NCI-H2196 treated with DMSO at 0.1 percent for 48 hours (cell line): ENCODE results near the gene NELFA.
"Not testable (repeated sequence)": the region's sequence is repeated elsewhere in the genome, so short reads cannot be mapped to it uniquely, and the experiment has no call there.

Experiments
- DNase-seq: peaks from one replicate; lab custom pipeline; 2025; ENCODE audit not compliant: unreplicated experiment; lab: John Stamatoyannopoulos, UW

NELFA gene

DNA sequence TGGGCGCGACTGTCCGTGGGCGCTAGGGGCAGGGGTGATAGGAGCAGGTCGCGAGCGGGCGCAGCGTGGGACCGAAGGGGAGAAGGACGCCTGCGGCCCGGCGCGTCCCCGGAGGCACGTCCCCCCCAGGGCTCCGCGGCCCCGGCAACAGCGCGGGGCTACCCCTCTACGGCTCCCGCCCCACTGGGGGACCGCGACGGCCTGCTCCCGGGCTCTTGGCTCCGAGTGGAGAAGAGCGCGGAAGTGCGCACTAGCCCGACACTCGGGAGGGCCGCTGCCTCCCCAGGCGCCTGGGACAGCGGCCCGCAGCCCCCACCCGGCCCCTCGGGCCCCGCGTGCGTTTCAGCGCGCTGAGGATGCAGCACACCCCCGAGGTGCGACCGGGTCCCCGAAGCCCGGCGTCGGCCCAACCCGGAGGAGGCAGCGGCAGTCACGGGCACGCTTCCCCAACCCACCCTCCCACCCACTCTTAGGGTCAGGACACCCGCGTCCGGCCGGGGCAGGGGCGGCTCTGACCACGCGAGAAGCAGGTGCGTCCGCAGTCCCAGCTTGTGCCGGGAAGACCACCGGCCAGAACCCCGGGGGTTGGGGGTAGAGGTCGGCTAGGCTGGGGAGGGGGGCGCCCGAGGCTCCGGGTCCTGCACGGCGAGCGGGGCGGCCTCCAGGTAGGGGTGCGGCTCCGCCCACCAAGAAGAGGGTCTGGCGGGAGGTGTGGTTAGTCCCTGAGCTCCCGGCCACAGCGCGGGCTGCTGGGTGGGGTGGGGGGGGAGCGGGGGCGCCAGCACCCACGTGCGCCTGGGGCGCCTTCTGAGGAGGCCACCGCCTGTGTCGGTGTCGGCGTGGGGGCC is 31.8 kb upstream of the NELFA start:
- no peak for DNase-seq

DNA sequence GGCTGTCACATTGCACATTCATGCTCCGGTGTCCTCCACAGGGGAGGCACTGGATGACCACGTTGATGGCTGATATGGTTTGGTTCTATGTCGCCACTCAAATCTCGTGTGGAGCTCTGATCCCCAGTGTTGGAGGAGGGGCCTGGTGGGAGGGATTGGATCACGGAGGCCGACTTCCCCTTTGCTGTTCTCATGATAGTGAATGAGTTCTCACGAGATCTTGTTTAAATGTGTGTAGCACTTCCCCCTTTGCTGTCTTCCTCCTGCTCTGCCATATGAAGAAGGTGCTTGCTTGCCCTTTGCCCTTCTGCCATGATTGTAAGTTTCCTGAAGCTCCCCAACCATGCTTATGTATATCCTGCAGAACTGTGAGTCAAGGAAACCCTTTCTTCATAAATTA is 28.1 kb upstream of the NELFA start:
- no peak for DNase-seq

DNA sequence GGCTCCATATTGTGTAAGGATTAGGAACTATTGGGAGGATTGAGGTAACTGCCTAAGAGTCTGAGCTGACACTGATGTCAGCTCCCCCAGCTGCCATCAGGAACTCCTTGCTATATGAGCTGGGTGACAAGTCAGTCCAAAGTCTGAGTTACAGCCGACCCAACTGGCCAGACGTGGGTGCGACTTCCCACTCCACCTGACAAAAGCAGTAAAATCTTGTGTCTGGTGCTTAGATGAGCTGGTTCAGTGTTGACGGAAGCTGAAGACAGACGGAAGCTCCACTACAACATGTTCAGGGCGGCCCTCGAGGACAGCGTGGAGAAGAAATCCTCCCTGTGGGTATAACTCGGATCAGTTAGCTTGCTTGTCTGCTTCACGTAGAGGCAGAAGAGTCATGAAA is 27.6 kb upstream of the NELFA start:
- DNase-seq: no peak

DNA sequence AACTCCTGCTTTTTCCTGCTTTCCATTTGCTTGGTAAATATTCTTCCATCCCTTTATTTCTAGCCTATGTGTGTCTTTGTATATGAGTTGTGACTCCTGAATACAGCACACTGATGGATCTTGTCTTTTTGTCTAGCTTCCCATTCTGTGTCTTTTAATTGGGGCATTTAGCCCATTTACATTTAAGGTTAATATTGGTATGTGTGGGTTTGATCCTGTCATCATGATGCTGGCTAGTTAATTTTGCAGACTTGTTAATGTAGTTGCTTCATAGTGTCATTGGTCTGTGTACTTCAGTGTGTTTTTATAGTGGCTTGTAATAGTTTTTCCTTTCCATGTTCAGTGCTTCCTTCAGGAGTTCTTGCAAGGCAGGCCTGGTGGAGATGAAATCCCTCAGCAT is 22.4 kb upstream of the NELFA start:
- not testable (repeated sequence) for DNase-seq

DNA sequence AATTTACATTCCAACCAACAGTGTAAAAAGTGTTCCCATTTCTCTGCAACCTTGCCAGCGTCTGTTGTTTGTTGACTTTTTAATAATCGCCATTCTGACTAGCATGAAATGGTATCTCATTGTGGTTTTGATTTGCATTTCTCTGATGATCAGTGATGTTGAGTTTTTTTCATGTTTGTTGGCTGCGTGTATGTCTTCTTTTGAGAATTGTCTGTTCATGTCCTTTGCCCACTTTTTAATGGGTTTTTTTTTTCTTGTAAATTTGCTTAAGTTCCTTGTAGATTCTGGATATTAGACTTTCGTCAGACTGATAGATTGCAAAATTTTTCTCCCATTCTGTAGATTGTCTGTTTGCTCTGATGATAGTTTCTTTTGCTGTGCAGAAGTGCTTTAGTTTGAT is 18.3 kb upstream of the NELFA start:
- not testable (repeated sequence) for DNase-seq

DNA sequence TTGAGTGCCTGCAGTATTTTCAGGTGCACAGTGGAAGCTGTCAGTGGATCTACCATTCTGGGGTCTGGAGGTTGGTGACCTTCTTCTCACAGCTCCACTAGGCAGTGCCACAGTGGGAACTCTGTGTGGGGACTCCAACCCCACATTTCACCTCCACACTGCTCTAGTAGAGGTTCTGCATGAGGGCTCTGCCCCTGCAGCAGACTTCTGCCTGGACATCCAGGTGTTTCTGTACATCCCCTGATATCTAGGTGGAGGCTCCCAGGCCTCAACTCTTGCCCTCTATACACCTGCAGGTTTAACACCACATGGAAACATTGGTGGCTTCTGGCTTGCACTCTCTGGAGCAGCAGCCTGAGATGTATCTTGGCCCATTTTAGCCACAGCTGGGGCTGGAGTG is 17.0 kb upstream of the NELFA start:
- no peak for DNase-seq

DNA sequence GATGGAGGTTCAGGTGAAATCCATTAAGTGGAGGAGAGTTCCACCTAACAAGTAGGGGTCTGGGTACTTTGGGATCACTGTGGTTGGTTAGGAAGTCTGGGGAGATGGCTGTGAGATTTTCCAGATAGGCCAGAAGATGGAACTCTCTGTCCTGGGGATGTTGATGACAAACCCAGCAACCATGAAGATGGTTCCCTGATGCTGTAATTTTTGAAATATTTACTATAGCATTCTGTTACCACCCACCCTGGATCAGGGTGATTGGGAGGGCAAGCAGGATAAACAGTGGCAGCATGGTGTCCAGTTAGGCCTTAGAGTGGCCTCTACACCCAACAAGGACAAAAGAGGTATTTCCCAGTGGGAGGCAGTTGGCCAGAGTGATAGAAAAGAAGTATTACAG is 15.9 kb upstream of the NELFA start:
- DNase-seq: no peak

DNA sequence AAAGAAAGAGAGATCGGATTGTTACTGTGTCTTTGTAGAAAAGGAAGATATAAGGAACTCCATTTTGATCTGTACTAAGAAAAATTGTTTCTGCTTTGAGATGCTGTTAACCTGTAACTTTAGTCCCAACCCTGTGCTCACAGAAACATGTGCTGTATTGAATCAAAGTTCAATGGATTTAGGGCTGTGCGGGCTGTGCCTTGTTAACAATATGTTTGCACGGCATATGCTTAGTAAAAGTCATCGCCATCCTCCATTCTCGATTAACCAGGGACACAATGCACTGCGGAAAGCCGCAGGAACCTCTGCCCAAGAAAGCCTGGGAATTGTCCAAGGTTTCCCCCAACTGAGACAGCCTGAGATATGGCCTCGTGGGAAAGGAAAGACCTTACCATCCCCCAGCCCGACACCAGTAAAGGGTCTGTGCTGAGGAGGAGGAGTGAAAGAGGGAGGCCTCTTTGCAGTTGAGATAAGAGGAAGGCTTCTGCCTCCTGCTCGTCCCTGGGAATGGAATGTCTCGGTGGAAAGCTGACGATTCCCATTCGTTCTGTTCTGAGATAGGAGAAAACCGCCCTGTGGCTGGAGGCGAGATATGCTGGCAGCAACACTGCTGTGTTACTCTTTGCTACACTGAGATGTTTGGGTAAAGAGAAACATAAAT is 12.7 kb upstream of the NELFA start:
- not testable (repeated sequence) for DNase-seq

DNA sequence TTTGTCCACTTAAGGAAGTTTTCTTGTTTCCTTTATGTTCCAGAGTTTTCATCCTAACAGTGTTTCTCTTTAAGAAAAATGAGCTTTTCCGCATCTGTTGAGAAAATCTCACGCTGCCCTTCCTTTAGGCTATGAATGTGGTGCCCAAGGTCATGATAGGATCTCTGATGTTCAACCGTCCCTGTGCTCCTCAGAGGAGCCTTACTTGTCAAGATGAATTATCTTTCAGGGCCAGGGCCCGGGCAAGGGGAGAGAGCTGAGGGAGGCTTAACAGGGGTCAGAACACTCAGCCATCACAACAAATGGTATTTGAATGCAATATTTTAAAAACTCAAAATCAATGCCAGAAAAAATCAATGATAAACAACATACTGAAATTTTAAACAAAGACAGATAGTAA is 6.2 kb upstream of the NELFA start:
- no peak for DNase-seq

DNA sequence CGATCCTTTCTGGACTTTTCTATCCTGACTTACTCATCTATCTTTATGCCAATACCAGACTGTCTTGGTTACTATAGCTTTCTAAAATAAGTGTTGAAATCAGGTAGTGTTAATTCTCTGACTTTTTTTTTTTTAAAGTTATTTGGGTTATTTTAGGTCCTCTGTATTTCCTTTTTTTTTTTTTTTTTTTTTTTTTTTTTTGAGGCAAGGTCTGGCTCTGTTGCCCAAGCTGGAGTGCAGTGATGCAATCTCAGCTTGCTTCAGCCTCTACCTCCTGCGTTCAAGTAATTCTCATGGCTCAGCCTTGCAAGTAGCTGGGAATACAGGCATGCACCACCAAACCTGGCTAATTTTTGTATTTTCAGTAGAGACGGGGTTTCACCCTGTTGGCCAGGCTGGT is 2.8 kb upstream of the NELFA start:
- no peak for DNase-seq

DNA sequence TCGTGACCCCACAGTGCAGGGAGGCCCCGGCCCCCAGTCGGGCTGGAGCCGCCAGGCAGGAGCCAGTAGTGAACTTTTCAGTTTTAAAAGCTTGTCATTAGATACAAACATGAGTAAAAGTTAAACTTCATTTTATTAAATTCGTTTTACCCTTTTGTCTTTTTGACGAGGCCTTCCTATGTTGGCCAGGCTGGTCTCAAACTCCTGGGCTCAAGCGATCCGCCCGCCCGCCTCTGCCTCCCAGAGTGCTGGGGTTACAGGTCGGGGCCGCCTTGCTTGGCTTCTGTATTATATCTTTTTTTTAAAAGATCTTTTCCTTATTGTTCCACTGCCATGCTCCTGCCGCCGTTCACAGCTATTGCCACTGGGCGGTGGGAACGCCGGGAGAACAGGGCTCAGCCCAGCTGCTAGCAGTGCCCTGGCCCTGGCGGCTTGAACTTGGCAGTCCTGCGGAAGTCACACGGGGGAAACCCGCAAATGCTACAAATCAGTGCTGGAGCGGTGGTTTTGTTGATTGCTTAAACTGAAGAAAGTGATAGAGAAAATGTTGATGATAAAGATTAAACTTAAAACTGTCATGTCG is 968 bp upstream of the NELFA start:
- peak; percentile 28 for DNase-seq

DNA sequence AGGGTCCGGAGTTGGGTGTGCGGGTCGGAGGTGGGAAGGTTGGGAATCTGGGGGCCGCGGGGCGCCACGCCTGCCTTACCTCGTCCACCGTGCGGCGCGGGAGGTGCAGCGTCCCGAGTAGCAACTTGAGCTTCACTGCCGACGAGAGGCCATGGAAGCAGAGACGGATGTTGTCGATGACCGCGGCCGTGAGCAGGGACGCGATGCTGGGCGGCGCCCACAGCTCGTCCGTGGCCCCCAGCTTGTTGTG is 178 bp downstream of the NELFA start:
- no peak for DNase-seq

DNA sequence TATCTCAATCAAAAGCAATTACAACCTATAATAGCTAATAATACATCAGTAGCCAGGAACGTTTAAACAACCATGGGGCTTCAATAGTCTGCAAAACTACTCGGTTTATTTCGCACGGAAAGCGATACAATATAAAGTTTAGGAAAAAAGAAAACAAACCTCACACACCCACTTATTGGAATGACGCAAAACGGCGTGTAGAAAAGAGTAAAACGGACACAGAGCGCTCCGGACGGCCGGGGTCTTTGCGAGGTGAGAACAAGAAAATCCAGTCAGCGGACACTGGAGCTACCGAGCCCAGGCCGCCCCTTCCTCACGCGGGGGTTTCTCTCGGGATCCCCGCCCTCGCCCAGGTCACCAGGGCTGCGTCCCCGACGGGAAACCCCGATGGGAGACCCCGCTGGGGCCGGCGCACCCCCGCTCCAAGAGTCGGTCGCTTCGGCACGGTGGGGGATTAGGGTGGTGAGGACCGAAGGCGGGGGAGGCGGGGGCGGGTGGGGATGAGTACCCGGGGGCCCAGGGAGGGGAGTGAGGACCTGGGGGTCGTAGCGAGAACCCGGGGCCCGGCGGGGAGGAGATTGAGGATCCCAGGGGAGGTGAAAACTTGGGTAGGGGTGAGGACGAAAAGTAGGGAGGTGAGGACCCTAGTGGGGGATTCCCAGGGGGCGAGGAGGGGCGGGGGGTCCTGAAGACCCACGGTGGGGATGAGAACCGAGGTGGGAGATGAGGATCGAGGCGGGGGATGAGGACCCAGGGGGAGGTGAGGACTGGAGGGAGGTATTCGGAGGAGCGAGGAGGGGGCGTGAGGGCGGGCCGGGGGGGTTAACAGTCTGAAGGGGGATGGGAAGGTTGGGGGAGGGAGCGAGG is 737 bp downstream of the NELFA start:
- no peak for DNase-seq

DNA sequence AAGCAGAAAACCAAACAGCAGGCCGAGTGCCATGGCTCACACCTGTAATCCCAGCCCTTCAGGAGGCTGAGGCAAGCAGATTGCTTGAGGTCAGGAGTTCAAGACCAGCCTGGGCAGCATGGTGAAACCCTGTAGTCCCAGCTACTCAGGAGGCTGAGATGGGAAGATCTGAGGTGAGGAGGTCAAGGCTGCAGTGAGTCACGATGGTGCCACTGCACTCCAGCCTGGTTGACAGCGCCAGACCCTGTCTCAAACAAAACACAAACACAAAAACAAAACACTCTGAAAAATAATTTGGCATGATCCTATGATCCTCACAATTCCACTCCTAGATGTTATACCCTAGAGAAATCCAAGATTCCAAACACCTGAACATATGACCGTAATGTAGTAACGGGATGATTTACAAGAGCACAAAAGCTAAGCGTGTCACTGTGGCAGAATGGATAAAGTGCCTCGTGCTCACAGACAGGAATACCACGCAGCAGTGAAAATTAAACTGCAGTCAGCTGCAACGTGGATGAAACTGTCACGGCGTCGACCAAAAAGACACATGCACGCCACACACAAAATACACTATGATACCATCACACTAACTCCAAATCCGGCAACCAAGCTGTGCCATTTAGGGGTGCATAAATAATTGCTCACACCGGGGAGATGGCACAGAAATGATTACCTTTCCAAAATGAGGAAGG is 1.7 kb downstream of the NELFA start:
- no peak for DNase-seq

DNA sequence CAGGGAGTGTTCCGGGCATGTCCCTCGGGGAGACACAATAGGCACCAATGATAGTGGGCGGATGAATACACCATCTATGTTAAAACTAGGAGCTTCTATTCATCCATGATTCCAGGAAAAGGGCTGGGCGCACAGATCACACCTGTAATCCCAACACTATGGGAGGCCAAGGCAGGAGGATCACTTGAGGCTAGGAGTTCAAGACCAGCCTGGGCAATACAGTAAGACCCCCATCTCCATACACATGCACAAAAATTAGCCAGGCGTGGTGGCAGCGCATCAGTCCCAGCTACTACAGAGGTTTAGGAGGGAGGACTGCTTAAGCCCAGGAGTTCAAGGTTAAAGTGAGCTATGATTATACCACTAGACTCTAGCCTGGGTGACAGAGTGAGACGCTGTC is 2.4 kb downstream of the NELFA start:
- no peak for DNase-seq

DNA sequence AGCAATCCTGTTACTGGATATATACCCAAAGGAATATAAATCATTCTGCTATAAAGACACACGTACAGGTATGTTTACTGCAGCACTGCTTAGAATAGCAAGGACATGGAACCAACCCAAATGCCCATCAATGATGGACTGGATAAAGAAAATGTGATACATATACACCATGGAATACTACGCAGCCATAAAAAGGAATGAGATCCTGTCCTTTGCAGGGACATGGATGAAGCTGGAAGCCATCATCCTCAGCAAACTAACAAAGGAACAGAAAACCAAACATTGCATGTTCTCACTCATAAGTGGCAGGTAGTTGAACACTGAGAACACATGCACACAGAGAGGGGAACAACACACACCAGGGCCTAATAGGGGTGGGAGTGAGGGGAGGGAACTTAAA is 5.4 kb downstream of the NELFA start:
- not testable (repeated sequence) for DNase-seq

DNA sequence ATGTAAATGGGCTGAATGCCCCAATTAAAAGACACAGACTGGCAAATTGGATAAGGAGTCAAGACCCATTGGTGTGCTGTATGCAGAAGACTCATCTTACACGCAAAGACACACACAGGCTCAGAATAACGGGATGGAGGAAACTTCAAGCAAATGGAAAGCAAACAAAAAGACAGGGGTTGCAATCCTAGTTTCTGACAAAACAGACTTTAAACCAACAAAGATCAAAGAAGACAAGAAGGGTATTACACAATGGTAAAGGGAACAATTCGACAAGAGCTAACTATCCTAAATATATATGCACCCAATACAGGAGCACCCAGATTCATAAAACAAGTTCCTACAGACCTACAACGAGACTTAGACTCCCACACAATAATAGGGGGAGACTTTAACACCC is 9.5 kb downstream of the NELFA start:
- DNase-seq: not testable (repeated sequence)

DNA sequence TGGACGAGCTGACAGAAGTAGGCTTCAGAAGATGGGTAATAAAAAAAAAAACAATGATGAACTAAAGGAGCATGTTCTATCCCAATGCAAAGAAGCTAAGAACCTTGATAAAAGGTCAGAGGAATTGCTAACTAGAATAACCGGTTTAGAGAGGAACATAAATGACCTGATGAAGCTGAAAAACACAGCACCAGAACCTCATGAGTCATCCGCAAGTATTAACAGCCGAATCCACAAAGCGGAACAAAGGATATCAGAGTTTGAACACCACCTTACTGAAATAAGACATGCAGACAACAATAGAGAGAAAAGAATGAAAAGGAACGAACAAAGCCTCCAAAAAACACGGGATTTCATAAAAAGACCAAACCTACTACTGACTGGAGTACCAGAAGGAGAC is 10.5 kb downstream of the NELFA start:
- no peak for DNase-seq

DNA sequence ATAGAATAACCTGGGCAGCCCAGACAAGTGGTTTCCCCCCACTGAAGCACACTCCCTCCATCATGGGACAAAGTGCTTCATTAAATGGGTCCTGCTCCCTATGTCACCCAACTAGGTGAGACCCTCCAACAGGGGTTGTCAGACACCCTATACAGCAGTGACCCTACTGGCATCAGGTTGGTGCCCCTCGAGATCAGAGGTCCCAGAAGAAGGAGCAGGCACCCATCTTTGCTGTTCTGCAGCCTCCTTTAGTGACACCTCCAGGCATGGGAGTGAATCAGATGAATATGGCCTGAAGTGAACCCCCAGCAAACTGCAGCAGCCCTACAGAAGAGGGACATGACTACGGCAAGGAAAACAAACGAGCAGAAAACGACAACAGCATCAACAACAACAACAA is 11.1 kb downstream of the NELFA start:
- no peak for DNase-seq

DNA sequence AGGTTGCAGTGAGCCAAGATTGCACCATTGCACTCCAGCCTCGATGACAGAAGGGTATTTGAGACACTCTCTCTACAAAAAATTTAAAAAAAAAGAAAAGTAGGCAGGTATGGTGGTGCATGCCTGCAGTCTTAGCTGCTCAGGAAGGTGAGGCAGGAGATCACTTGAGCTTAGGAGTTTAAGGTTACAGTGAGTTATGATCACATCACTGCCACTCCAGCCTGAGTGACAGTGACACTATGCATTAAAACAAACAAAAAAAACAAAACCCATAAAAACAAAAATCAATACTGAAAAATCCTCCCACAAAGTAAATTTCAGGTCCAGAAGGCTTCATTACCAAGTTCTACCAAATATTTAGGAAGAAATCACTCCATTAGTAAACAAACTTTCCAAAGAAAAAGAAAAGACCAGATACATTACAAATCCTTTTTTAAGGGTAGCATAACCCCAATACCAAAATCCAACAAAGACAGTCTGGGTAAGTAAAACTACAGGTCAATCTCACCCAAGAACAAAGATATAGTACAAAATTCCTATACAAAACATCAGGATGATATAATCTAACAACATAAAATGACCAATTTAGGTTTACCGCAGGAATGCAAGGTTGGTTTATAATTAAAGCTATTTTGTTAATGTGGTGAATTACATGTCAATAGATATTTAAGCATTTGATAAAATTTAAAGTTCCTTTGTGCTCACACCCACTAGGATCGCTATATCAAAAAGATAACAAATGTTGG is 11.7 kb downstream of the NELFA start:
- no peak for DNase-seq
